ENCODE measurements around the gene BRAF.
"Not testable (repeated sequence)": the region's sequence is repeated elsewhere in the genome, so short reads cannot be mapped to it uniquely, and the experiment has no call there.

BRAF gene

DNA sequence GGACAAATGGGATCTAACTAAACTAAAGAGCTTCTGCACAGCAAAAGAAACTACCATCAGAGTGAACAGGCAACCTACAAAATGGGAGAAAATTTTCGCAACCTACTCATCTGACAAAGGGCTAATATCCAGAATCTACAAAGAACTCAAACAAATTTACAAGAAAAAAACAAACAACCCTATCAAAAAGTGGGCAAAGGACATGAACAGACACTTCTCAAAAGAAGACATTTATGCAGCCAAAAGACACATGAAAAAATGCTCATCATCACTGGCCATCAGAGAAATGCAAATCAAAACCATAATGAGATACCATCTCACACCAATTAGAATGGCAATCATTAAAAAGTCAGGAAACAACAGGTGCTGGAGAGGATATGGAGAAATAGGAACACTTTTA lies 159.3 kb downstream of the BRAF start:
- H3K27me3 Mint-ChIP-seq, result not testable (repeated sequence)
- H3K4me1 Mint-ChIP-seq (ENCODE audit: low read depth in 2 of 2), result peaks cover 0 to 15% of the 10 kb centered on the region in 2 donors

DNA sequence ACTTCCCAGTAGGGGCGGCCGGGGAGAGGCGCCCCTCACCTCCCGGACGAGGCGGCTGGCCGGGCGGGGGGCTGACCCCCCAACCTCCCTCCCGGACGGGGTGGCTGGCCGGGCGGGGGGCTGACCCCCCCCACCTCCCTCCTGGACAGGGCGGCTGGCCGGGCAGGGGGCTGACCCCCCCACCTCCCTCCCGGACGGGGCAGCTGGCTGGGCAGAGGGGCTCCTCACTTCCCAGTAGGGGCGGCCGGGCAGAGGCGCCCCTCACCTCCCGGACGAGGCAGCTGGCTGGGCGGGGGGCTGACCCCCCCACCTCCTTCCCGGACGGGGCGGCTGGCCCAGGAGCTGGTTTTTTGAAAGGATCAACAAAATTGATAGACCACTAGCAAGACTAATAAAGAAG lies 161.6 kb downstream of the BRAF start:
- H3K4me1 Mint-ChIP-seq (ENCODE audit: low read depth in 2 of 2), result peaks cover 0 to 15% of the 10 kb centered on the region in 2 donors
- not testable (repeated sequence) for H3K9me3 Mint-ChIP-seq; ATAC-seq (replicated peaks); H3K27ac Mint-ChIP-seq; H3K4me3 Mint-ChIP-seq; H3K27me3 Mint-ChIP-seq; DNase-seq; H3K36me3 Mint-ChIP-seq (ENCODE audit: insufficient read depth)

More for the DNA sequence above, 159.3 kb downstream of the BRAF start:
- H3K27ac Mint-ChIP-seq; DNase-seq; H3K9me3 Mint-ChIP-seq; H3K4me3 Mint-ChIP-seq; ATAC-seq (replicated peaks); H3K36me3 Mint-ChIP-seq (ENCODE audit: insufficient read depth): not testable (repeated sequence)

DNA sequence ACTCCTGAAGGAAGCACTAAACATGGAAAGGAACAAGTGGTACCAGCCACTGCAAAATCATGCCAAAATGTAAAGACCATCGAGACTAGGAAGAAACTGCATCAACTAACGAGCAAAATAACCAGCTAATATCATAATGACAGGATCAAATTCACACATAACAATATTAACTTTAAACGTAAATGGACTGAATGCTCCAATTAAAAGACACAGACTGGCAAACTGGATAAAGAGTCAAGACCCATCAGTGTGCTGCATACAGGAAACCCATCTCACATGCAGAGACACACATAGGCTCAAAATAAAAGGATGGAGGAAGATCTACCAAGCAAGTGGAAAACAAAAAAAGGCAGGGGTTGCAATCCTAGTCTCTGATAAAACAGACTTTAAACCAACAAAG lies 163.4 kb downstream of the BRAF start:
- ATAC-seq (replicated peaks); H3K4me3 Mint-ChIP-seq; H3K27ac Mint-ChIP-seq; DNase-seq; H3K27me3 Mint-ChIP-seq; H3K4me1 Mint-ChIP-seq (ENCODE audit: low read depth in 2 of 2); H3K9me3 Mint-ChIP-seq; H3K36me3 Mint-ChIP-seq (ENCODE audit: insufficient read depth): not testable (repeated sequence)

DNA sequence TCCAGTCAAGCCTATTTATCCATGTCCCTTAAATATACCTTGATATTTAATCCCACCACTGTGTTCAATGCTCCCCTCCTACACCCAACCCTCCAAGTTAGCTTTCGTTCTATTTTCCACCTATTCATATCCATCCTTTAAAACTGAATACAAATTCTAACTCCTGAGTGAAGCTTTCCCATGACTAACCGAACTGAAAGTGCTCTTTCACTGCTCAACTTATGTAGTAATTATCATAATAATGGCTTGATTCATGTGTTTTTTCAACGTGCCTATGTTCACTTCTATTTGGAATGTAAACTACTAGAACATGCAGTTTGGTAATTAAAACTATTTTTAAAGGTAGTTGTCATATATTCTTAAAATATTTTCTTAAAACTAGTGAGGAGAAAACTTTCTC lies 170.2 kb downstream of the BRAF start:
- Mint-ChIP-seq H3K36me3 (ENCODE audit: insufficient read depth) (no peaks in the 10 kb centered on the region), H3K4me1 (ENCODE audit: low read depth in 2 of 2) (no peaks in the 10 kb centered on the region), H3K27ac (no peak overlapping the region), H3K27me3 (no peaks in the 10 kb centered on the region), H3K9me3 (no peaks in the 10 kb centered on the region), H3K4me3 (no peak overlapping the region)
- DNase-seq (no peak), ATAC-seq (replicated peaks) (no peak)

DNA sequence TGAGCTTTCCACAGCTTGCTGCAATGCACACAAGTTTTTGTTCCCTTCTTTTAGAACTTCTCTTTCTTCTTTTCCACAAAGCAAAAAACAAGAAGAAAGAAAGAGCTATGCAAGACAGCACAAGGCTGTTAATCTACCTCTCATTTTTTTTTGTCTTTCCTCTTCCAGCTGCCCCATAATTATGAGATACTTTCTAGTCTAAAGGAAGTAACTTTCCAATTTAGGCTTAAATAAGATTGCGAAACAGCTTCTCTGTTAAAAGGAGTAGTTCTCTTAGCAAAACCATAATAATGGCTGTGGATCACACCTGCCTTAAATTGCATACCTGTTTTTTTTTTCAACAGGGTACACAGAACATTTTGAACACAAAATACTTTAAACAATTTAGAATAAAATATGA lies 172.2 kb downstream of the BRAF start:
- Mint-ChIP-seq H3K27me3 (no peaks in the 10 kb centered on the region), H3K36me3 (ENCODE audit: insufficient read depth) (no peaks in the 10 kb centered on the region), H3K9me3 (no peaks in the 10 kb centered on the region), H3K27ac (no peak overlapping the region), H3K4me1 (ENCODE audit: low read depth in 2 of 2) (no peaks in the 10 kb centered on the region), H3K4me3 (no peak overlapping the region)
- no peak for ATAC-seq (replicated peaks)
- DNase-seq, result no peak

- no peak overlapping the region for H3K27ac Mint-ChIP-seq
- no peak for ATAC-seq (replicated peaks)
These were observed 178.0 kb downstream of the BRAF start for GRCh38 chr7:140746751-140747150.

GRCh38 chr7:140745266-140746058 lies 179.3 kb downstream of the BRAF start:
- H3K27me3 Mint-ChIP-seq, result no peaks in the 10 kb centered on the region
- DNase-seq (no peak), ATAC-seq (replicated peaks) (no peak)
- H3K27ac Mint-ChIP-seq, result peak overlapping the region in 1 of 2 donors; percentile 7
- H3K4me1 Mint-ChIP-seq (ENCODE audit: low read depth in 2 of 2), result no peaks in the 10 kb centered on the region
- H3K4me3 Mint-ChIP-seq, result no peak overlapping the region
- H3K9me3 Mint-ChIP-seq, result no peaks in the 10 kb centered on the region
- H3K36me3 Mint-ChIP-seq (ENCODE audit: insufficient read depth), result no peaks in the 10 kb centered on the region

More at GRCh38 chr7:140746751-140747150, 178.0 kb downstream of the BRAF start:
- Mint-ChIP-seq H3K36me3 (ENCODE audit: insufficient read depth) (no peaks in the 10 kb centered on the region), H3K4me3 (no peak overlapping the region), H3K9me3 (no peaks in the 10 kb centered on the region), H3K27me3 (no peaks in the 10 kb centered on the region), H3K4me1 (ENCODE audit: low read depth in 2 of 2) (no peaks in the 10 kb centered on the region)
- DNase-seq, result no peak

DNA sequence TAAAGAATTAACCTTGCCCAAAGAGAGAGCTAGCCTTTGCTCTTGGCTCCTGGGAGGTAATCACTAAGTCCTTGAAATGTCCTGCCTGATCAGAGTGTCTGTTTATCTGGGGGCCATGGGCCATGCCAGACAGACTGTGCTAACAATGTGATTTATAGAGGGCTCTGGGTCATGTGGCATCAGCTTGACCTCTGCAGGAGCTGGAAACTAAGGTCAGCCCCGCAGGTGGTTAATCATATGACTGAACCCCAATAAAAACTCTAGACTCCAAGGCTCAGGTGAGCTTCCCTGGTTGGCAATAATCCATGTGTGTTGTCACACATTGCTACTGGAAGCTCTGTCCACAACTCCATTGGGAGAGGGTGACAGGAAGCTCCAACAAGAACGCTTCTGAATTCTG lies 180.7 kb downstream of the BRAF start:
- Mint-ChIP-seq H3K4me1 (ENCODE audit: low read depth in 2 of 2) (no peaks in the 10 kb centered on the region), H3K36me3 (ENCODE audit: insufficient read depth) (peaks cover 11% of the 10 kb centered on the region), H3K27me3 (no peaks in the 10 kb centered on the region), H3K4me3 (no peak overlapping the region), H3K9me3 (no peaks in the 10 kb centered on the region), H3K27ac (no peak overlapping the region)
- no peak for ATAC-seq (replicated peaks)
- no peak for DNase-seq

DNA sequence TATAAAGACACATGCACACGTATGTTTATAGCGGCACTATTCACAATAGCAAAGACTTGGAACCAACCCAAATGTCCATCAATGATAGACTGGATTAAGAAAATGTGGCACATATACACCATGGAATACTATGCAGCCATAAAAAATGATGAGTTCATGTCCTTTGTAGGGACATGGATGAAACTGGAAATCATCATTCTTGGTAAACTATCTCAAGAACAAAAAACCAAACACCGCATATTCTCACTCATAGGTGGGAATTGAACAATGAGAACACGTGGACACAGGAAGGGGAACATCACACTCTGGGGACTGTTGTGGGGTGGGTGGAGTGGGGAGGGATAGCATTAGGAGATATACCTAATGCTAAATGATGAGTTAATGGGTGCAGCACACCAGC lies 181.5 kb downstream of the BRAF start:
- H3K9me3 Mint-ChIP-seq; H3K27ac Mint-ChIP-seq; DNase-seq; ATAC-seq (replicated peaks); H3K4me3 Mint-ChIP-seq; H3K4me1 Mint-ChIP-seq (ENCODE audit: low read depth in 2 of 2); H3K27me3 Mint-ChIP-seq: not testable (repeated sequence)
- peaks cover 19% of the 10 kb centered on the region for H3K36me3 Mint-ChIP-seq (ENCODE audit: insufficient read depth)

DNA sequence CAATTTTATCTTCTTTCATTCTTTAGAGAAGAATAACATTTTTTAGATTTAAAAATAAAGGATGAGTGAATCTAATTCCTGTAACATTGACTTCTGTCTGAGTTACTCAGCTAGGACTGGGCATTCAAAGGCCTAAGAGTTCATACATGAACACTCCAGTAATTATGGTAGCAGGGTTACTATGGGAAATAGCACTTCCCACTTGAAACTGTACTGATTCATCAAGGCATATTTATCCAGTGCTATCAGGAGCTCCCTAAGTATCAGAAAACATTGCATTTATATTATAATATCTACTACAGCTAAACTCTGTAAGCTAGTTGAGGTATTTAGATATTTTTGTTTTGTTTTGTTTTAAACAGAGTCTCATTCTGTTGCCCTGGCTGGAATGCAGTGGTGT lies 186.4 kb downstream of the BRAF start:
- no peak for ATAC-seq (replicated peaks)
- H3K27me3 Mint-ChIP-seq, result no peaks in the 10 kb centered on the region
- peaks cover 37% of the 10 kb centered on the region for H3K36me3 Mint-ChIP-seq (ENCODE audit: insufficient read depth)
- no peaks in the 10 kb centered on the region for H3K9me3 Mint-ChIP-seq
- no peak for DNase-seq
- no peak overlapping the region for H3K27ac Mint-ChIP-seq
- no peaks in the 10 kb centered on the region for H3K4me1 Mint-ChIP-seq (ENCODE audit: low read depth in 2 of 2)
- H3K4me3 Mint-ChIP-seq, result no peak overlapping the region

DNA sequence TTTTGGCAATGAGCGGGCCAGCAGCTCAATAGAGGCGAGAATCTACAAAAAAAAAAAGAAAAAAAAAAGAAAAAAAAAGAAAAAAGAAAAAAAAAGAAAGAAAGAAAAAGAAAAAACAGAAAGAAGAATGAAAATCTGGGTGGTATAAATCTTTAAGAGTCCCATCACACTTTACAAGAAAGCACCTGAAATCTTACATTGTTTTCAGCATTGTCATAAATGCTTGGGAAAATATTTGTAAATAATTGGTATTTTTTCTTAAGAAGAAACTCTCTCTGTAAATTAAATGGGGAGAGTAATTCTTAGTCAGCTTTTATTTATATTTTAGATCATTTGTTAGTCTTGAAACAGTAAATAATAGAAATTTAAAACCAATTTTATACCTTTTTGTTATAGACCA lies 190.0 kb downstream of the BRAF start:
- H3K27me3 Mint-ChIP-seq, result no peaks in the 10 kb centered on the region
- DNase-seq, result no peak
- ATAC-seq (replicated peaks), result no peak
- H3K36me3 Mint-ChIP-seq (ENCODE audit: insufficient read depth), result peaks cover 41% of the 10 kb centered on the region
- H3K4me3 Mint-ChIP-seq, result no peak overlapping the region
- H3K27ac Mint-ChIP-seq, result no peak overlapping the region
- H3K9me3 Mint-ChIP-seq, result no peaks in the 10 kb centered on the region
- H3K4me1 Mint-ChIP-seq (ENCODE audit: low read depth in 2 of 2), result no peaks in the 10 kb centered on the region

GRCh38 chr7:140734096-140734495 lies 190.6 kb downstream of the BRAF start:
- no peaks in the 10 kb centered on the region for H3K27me3 Mint-ChIP-seq
- no peaks in the 10 kb centered on the region for H3K4me1 Mint-ChIP-seq (ENCODE audit: low read depth in 2 of 2)
- H3K9me3 Mint-ChIP-seq, result no peaks in the 10 kb centered on the region
- ATAC-seq (replicated peaks), result no peak
- DNase-seq, result no peak
- no peak overlapping the region for H3K27ac Mint-ChIP-seq
- no peak overlapping the region for H3K4me3 Mint-ChIP-seq
- peaks cover 41% of the 10 kb centered on the region for H3K36me3 Mint-ChIP-seq (ENCODE audit: insufficient read depth)

DNA sequence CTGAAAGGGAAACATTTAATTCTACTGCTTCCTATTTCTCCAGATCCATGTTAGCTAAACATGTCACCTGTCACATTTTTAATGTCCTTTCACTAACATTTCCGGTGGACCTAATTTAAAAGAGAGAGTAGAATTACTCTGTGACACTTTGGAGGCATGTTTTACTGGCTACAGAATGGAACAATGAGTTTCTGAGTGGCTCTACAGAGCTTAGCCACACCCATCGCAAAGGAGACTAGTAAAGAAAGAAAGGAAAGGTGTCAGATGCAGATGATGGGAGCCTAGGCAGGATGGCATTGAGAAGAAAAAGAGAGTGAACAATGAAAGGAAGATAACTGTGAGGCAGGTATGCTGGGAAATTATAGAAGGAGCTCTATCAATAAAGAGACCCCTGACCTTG lies 192.3 kb downstream of the BRAF start:
- H3K27me3 Mint-ChIP-seq, result no peaks in the 10 kb centered on the region
- ATAC-seq (replicated peaks) (no peak), DNase-seq (no peak)
- peaks cover 33% of the 10 kb centered on the region for H3K36me3 Mint-ChIP-seq (ENCODE audit: insufficient read depth)
- no peak overlapping the region for H3K27ac Mint-ChIP-seq
- H3K9me3 Mint-ChIP-seq, result no peaks in the 10 kb centered on the region
- H3K4me3 Mint-ChIP-seq, result no peak overlapping the region
- H3K4me1 Mint-ChIP-seq (ENCODE audit: low read depth in 2 of 2), result no peaks in the 10 kb centered on the region

- Mint-ChIP-seq H3K4me1 (ENCODE audit: low read depth in 2 of 2) (peaks cover 1 to 10% of the 10 kb centered on the region in 2 donors), H3K36me3 (ENCODE audit: insufficient read depth) (peaks cover 24% of the 10 kb centered on the region), H3K27me3 (no peaks in the 10 kb centered on the region), H3K9me3 (no peaks in the 10 kb centered on the region), H3K27ac (no peak overlapping the region), H3K4me3 (no peak overlapping the region)
- DNase-seq, result no peak
- ATAC-seq (replicated peaks), result no peak
These were observed 198.4 kb downstream of the BRAF start for GRCh38 chr7:140726281-140726680.
